GM12801 (cell line): ENCODE data around the gene SLC6A11.

ENCODE experiments used
- TF ChIP-seq, protein P1 (sequence below): IDR thresholded peaks from one replicate; pipeline ENCODE4 v1.5.1; 2011; ENCODE audit warnings: control low read depth; ENCODE audit not compliant: insufficient read length; ENCODE audit errors: extremely low read depth

The SLC6A11 gene

DNA sequence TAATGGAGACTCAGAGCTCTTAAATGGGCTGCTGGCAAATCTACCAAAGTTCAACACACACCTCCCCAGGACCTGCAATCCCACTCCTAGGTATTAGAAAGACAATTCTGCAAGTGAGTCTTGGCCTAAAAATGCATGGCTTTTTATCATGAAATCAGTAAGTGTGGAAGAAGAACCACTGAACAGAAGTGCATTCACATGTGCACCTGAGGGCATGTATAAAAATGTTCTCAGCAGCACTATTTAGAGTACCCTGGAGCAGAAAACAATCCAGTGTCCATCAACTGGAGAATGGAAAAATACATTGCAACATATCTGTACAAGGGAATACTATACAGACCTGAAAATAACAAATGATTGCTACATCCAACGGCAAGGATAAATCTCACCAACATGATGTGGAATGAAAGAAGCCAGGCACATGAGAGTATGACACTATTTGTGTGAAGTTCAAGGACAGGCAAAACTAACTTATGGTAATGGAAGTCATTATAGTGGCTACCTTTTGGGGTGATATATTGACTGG lies 168.4 kb downstream of the SLC6A11 start:
- TF ChIP-seq, protein P1, sequence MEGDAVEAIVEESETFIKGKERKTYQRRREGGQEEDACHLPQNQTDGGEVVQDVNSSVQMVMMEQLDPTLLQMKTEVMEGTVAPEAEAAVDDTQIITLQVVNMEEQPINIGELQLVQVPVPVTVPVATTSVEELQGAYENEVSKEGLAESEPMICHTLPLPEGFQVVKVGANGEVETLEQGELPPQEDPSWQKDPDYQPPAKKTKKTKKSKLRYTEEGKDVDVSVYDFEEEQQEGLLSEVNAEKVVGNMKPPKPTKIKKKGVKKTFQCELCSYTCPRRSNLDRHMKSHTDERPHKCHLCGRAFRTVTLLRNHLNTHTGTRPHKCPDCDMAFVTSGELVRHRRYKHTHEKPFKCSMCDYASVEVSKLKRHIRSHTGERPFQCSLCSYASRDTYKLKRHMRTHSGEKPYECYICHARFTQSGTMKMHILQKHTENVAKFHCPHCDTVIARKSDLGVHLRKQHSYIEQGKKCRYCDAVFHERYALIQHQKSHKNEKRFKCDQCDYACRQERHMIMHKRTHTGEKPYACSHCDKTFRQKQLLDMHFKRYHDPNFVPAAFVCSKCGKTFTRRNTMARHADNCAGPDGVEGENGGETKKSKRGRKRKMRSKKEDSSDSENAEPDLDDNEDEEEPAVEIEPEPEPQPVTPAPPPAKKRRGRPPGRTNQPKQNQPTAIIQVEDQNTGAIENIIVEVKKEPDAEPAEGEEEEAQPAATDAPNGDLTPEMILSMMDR: no peak

DNA sequence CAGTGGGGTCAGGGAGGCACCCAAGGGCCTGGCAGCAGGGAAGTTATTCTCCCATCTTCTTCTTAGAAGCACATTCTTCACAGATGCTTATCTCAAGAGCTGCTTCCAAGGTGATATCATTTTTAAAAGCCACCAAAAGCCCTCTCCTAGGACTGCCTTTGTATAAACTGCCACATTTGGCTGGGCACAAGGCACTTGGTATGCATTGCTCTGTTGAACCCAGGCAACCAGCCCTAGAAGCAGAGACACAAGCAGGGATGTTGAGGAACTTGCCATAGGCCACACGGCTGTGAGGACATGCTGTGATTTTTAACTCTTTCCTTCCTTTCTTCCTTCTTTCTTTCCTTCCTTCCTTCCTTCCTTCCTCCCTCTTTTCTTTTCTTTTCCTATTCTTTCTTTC lies 169.2 kb downstream of the SLC6A11 start:
- TF ChIP-seq, protein P1: no peak

DNA sequence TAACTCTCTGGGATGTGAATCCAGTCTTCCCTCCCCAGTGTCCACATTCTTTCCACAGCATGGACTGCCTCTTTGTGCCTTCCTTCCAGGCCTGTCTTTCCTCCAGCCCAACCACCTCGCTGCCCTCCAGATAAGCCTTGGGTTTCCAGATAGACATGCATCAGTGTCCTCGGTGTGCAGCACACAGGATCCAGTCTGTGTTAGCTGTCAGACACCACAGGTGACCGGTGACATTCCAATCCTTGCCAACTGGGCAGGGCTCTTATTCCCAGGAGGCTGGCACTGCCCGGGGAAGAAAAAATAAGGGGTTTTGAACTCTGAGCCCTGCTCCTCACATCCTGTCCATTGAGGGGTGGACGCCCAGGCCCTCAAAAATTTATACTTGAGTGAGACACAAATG lies 170.6 kb downstream of the SLC6A11 start:
- TF ChIP-seq, protein P1: no peak

- TF ChIP-seq, protein P1: no peak
Observed at GRCh38 chr3:10988001-10988665, 172.1 kb downstream of the SLC6A11 start.

DNA sequence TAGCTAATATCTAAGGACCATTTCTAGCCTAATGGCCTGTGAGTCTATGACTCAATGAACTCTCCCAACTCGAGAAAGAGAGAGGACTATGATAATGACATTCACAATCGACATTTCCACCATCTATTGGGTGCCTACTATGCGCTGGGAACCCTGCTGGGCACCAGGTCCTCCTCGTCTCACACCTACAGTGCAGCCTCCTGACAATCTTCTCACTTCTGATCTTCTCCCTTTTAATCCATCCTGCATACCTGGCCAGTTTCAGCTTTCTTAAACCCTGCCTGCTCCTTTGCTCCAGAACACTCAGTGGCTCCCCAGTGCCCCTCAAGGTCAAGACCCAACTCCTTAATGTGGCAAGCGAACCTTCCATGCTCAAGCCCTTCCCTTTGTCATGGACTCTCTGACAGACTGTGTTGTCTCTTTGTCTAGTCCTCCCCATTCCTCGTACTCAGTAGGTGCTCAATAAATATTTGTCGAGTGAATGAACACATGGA lies 173.0 kb downstream of the SLC6A11 start:
- TF ChIP-seq, protein P1: no peak
